GM18907 (cell line): ENCODE results near the gene SLC9A4.
"Not testable (repeated sequence)": the region's sequence is repeated elsewhere in the genome, so short reads cannot be mapped to it uniquely, and the experiment has no call there.

Experiments
- ATAC-seq: cut with Tn5 transposase; IDR thresholded peaks from one replicate; pipeline ENCODE4 v1.9.1; 2021; ENCODE audit warnings: mild to moderate bottlenecking, moderate library complexity; ENCODE audit not compliant: unreplicated experiment

SLC9A4 gene

GRCh38 chr2:102540882-102541281 is 67.9 kb downstream of the SLC9A4 start:
- no peak for ATAC-seq

GRCh38 chr2:102544182-102544581 is 71.2 kb downstream of the SLC9A4 start:
- ATAC-seq = no peak

- ATAC-seq = no peak
Observed at GRCh38 chr2:102547462-102547861, 74.4 kb downstream of the SLC9A4 start.

GRCh38 chr2:102549027-102549426 is 76.0 kb downstream of the SLC9A4 start:
- no peak for ATAC-seq

- ATAC-seq = no peak
Observed at GRCh38 chr2:102550151-102550550, 77.1 kb downstream of the SLC9A4 start.

GRCh38 chr2:102551329-102552096 is 78.5 kb downstream of the SLC9A4 start:
- ATAC-seq = no peak

GRCh38 chr2:102553601-102554000 is 80.6 kb downstream of the SLC9A4 start:
- ATAC-seq = no peak

GRCh38 chr2:102558463-102558862 is 85.4 kb downstream of the SLC9A4 start:
- no peak for ATAC-seq

- not testable (repeated sequence) for ATAC-seq
Observed at GRCh38 chr2:102562542-102562941, 89.5 kb downstream of the SLC9A4 start.

GRCh38 chr2:102575888-102576287 is 102.9 kb downstream of the SLC9A4 start:
- ATAC-seq = no peak

- ATAC-seq = no peak
Observed at GRCh38 chr2:102578376-102578775, 105.3 kb downstream of the SLC9A4 start.

- no peak for ATAC-seq
Observed at GRCh38 chr2:102581911-102582310, 108.9 kb downstream of the SLC9A4 start.

- ATAC-seq = no peak
Observed at GRCh38 chr2:102582845-102583244, 109.8 kb downstream of the SLC9A4 start.
